ENCODE results near the gene ZNF296. TPM values are rescaled to one million over a fixed set of nuclear protein-coding genes. Genes with fewer than 3 reads are reported as not detected.
"Not testable (repeated sequence)": the region's sequence is repeated elsewhere in the genome, so short reads cannot be mapped to it uniquely, and the experiment has no call there.

ZNF296 gene
- total and polyA plus RNA-seq, 12 donors = 0.15 to 0.95 (median 0.22) TPM; not detected in 5

- no peaks in the 10 kb centered on the region for H3K27me3 ChIP-seq
- H3K4me1 ChIP-seq = peaks cover 0 to 43% (median 16%) of the 10 kb centered on the region in 9 donors
- 85 to 89% methylated on average over 9 of the region's 9 CpGs for WGBS, 2 donors
- H3K9me3 ChIP-seq = no peaks in the 10 kb centered on the region
- peaks cover 0 to 3% (median 0%) of the 10 kb centered on the region in 9 donors for H3K36me3 ChIP-seq
- intact Hi-C loops (cut with DNase I) = no loop called here
- no peak for TF ChIP-seq CTCF (IDR thresholded peaks at IDR 0.05)
- no peak overlapping the region for H3K27ac ChIP-seq
- H3K4me3 ChIP-seq = no peak overlapping the region
- DNase-seq = no peak
- ATAC-seq = no peak
Measured at GRCh38 chr19:45113628-45114027, 37.4 kb upstream of the ZNF296 start.

- Histone ChIP-seq H3K36me3 (peaks cover 0 to 3% (median 0%) of the 10 kb centered on the region in 9 donors), H3K27ac (no peak overlapping the region), H3K4me3 (no peak overlapping the region), H3K9me3 (no peaks in the 10 kb centered on the region), H3K4me1 (peaks cover 0 to 29% (median 9%) of the 10 kb centered on the region in 9 donors), H3K27me3 (no peaks in the 10 kb centered on the region)
- WGBS, 2 donors = 95 to 96% methylated on average over 11 of the region's 11 CpGs
- no peak for ATAC-seq
- TF ChIP-seq CTCF (IDR thresholded peaks at IDR 0.05) = no peak
- intact Hi-C loops (cut with DNase I) = no loop called here
- DNase-seq = no peak
Measured at GRCh38 chr19:45112111-45112827, 36.0 kb upstream of the ZNF296 start.

GRCh38 chr19:45110851-45111266, 34.6 kb upstream of the ZNF296 start:
- 56 to 62% methylated on average over 5 of the region's 5 CpGs for WGBS, 2 donors
- TF ChIP-seq CTCF (IDR thresholded peaks at IDR 0.05) = no peak
- Histone ChIP-seq H3K27ac (no peak overlapping the region), H3K27me3 (no peaks in the 10 kb centered on the region), H3K4me3 (no peak overlapping the region), H3K4me1 (peaks cover 0 to 15% (median 8%) of the 10 kb centered on the region in 9 donors), H3K36me3 (no peaks in the 10 kb centered on the region), H3K9me3 (no peaks in the 10 kb centered on the region)
- DNase-seq = no peak
- intact Hi-C loops (cut with DNase I) = no loop called here
- peak in 5 of 8 donors; percentile 23 to 54 (median 41) for ATAC-seq

- no peak overlapping the region for H3K27ac ChIP-seq
- DNase-seq (no peak), ATAC-seq (no peak)
- H3K27me3 ChIP-seq = no peaks in the 10 kb centered on the region
- H3K4me3 ChIP-seq = no peak overlapping the region
- H3K4me1 ChIP-seq = peaks cover 3 to 39% (median 31%) of the 10 kb centered on the region in 9 donors
- H3K9me3 ChIP-seq = no peaks in the 10 kb centered on the region
- TF ChIP-seq CTCF (IDR thresholded peaks at IDR 0.05) = no peak
- WGBS, 2 donors = 79% methylated on average over 12 of the region's 12 CpGs
- intact Hi-C loops (cut with DNase I) = no loop called here
- no peaks in the 10 kb centered on the region for H3K36me3 ChIP-seq
Measured at GRCh38 chr19:45107621-45108150, 31.4 kb upstream of the ZNF296 start.

GRCh38 chr19:45106363-45106762, 30.1 kb upstream of the ZNF296 start:
- peaks cover 3 to 52% (median 36%) of the 10 kb centered on the region in 9 donors for H3K4me1 ChIP-seq
- H3K27ac ChIP-seq; H3K36me3 ChIP-seq; intact Hi-C loops (cut with DNase I); H3K27me3 ChIP-seq; H3K9me3 ChIP-seq; ATAC-seq; H3K4me3 ChIP-seq; DNase-seq: not testable (repeated sequence)
- 93 to 96% methylated on average over 11 of the region's 11 CpGs for WGBS, 2 donors

Data from heart right ventricle (tissue), 16 donors.